ENCODE results near the gene IQCH.
"Not testable (repeated sequence)": the region's sequence is repeated elsewhere in the genome, so short reads cannot be mapped to it uniquely, and the experiment has no call there.

DNA sequence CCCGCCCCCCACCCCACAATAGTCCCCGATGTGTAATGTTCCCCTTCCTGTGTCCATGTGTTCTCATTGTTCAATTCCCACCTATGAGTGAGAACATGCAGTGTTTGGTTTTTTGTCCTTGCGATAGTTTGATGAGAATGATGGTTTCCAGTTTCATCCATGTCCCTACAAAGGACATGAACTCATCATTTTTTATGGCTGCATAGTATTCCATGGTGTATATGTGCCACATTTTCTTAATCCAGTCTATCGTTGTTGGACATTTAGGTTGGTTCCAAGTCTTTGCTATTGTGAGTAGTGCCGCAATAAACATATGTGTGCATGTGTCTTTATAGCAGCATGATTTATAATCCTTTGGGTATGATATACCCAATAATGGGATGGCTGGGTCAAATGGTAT, 193.8 kb downstream of the IQCH start:
- TF ChIP-seq, protein P1, sequence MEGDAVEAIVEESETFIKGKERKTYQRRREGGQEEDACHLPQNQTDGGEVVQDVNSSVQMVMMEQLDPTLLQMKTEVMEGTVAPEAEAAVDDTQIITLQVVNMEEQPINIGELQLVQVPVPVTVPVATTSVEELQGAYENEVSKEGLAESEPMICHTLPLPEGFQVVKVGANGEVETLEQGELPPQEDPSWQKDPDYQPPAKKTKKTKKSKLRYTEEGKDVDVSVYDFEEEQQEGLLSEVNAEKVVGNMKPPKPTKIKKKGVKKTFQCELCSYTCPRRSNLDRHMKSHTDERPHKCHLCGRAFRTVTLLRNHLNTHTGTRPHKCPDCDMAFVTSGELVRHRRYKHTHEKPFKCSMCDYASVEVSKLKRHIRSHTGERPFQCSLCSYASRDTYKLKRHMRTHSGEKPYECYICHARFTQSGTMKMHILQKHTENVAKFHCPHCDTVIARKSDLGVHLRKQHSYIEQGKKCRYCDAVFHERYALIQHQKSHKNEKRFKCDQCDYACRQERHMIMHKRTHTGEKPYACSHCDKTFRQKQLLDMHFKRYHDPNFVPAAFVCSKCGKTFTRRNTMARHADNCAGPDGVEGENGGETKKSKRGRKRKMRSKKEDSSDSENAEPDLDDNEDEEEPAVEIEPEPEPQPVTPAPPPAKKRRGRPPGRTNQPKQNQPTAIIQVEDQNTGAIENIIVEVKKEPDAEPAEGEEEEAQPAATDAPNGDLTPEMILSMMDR (IDR thresholded peaks at IDR 0.05): not testable (repeated sequence)
- not testable (repeated sequence) for TF ChIP-seq EP300, POLR2A (IDR thresholded peaks at IDR 0.05)

All from tibial nerve (tissue), 4 donors.